LNCAP (cell line): ENCODE data around the gene PEAK3.

Experiments
- CTCF ChIP-seq: fragments of 450-650 bp; IDR thresholded peaks from 2 replicates; pipeline ENCODE4 v1.5.1; 2017; ENCODE audit warnings: mild to moderate bottlenecking

Gene PEAK3

GRCh38 chr19:2282062-2282861, at the start of gene PEAK3:
Gene PEAK3, minus strand, starts transcription at chr19:2282175. Its CDS starts 1,244 bp downstream, at chr19:2280931.
- no peak for TF ChIP-seq CTCF

- TF ChIP-seq CTCF: no peak
These were observed 48.8 kb upstream of the PEAK3 start for GRCh38 chr19:2330632-2331284.

- no peak for TF ChIP-seq CTCF
These were observed 48.3 kb upstream of the PEAK3 start for GRCh38 chr19:2330255-2330631.

GRCh38 chr19:2329501-2329916, 47.5 kb upstream of the PEAK3 start:
- no peak for TF ChIP-seq CTCF

- no peak for TF ChIP-seq CTCF
These were observed 47.1 kb upstream of the PEAK3 start for GRCh38 chr19:2329149-2329478.

GRCh38 chr19:2328401-2329148, 46.6 kb upstream of the PEAK3 start, which contains the start of the genes LSM7 and SPPL2B:
Gene LSM7, minus strand, starts transcription at chr19:2328586. Its CDS starts 20 bp downstream, at chr19:2328566.
Gene SPPL2B, plus strand, starts transcription at chr19:2328684. Its CDS starts 26 bp downstream, at chr19:2328710.
- no peak for TF ChIP-seq CTCF

GRCh38 chr19:2327773-2328400, 45.9 kb upstream of the PEAK3 start:
- TF ChIP-seq CTCF: no peak
